GM20431 (cell line): ENCODE measurements around the gene HNRNPH2.

Experiments
- in situ Hi-C: fragments of 300-500 bp; cut with MseI, MboI; formaldehyde crosslinking; loops from one replicate; pipeline ENCODE4 v1.15.0; 2020; ENCODE audit warnings: low sequenced_read_pairs; ENCODE audit not compliant: unreplicated experiment

The HNRNPH2 gene, protein sequence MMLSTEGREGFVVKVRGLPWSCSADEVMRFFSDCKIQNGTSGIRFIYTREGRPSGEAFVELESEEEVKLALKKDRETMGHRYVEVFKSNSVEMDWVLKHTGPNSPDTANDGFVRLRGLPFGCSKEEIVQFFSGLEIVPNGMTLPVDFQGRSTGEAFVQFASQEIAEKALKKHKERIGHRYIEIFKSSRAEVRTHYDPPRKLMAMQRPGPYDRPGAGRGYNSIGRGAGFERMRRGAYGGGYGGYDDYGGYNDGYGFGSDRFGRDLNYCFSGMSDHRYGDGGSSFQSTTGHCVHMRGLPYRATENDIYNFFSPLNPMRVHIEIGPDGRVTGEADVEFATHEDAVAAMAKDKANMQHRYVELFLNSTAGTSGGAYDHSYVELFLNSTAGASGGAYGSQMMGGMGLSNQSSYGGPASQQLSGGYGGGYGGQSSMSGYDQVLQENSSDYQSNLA

DNA sequence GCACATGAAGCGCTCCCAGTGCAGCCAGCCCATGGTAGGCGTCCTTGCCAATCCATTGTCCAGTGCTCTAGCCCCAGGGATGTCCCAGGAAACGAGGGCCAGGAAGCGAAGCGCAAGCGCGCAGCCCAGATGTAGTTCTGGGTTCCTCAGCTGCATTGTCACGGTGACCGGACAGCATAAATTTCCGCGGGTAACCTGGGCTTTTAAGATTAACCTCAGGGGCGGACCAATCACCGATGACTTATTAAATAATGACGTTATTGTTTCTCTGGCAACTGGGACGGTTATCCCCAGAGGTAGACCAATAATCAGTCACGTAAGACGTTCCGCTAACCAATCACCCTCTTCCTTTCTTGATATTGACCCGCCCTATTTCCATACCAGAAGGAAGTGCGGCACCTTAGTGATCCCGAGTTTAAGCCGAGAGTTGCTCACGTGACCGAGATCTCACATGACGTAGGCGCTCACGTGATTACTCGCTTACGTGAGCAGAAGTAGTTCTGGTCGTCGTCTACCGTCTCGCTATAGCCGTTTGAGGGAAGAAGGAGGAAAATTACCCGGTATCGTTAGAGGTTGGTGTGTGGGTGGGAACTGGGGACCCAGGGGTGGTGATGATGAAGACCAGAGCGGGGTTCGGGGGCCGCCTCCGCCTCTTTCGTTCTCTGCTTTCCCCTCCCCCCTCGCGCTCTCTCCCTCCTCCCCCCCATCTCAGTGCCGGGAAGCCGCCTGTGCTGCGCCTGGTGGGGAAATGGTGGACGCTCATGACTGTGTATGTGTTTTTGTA is at the start of gene HNRNPH2, which contains the start of gene GLA:
Gene HNRNPH2, plus strand, starts transcription at position 475 of the 784 bp plus-strand sequence. CDS start 3,767 bp downstream, outside the sequence.
Gene GLA, minus strand, starts transcription at position 178 of the 784 bp plus-strand sequence. Its CDS starts 22 bp downstream, at position 156.
- in situ Hi-C loops = no loop called here

DNA sequence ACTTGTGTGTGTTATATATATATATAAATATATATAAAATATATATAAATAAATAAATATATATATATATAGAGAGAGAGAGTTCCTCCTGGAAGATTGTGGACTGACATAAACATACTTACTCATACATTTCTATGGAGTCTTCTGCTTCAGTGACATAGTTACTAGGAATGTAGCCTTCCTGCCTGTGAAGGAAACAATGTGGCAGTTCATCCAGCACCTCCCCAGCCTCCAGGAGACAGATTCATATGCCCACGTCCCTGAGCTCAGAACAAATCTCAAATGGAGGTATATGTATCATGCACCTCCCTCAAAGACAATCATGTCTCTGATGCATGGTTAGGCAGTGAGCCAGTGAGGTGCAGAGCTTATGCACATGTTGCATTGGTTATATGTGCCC is 48.1 kb upstream of the HNRNPH2 start:
- in situ Hi-C loops = no loop called here

DNA sequence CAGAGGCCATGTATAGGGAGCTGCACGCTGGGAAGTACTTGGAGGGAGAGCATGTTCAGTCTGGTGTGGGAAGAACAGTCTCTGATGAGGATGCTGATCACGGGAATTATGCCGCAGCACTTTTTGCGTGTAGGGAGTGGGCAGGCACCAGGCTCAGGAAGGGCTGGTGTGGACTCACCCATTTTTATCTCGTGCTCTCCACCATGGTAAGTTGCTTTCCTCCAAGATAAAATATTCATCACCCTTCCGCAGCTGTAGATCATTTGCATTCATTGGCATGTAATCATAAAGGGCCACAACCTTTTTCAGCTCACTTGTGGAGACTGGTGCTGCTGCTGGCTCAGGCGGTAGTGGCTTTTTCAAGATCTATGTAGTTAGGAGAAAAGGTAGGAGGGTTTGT is 47.6 kb upstream of the HNRNPH2 start:
- in situ Hi-C loops = no loop called here

DNA sequence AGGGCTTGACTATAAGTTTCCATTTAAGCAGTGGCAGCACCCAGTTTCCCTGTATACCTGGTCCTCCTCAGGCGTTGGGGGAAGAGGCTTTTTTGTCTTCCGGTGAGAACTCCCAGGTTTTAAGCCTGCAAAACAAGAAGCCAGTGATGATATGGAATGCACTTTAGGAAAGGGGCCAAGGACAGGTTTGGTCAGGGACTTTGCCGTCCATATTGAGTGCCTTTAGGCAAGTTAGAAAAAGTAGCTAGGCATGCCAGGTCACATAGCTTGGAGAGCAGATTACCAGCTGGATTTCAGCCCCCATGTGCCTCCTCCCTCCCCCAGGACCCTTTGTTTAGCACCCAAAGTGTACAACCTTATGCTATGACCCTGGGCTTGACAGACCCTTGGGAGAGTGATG is 45.9 kb upstream of the HNRNPH2 start:
- in situ Hi-C loops = no loop called here

DNA sequence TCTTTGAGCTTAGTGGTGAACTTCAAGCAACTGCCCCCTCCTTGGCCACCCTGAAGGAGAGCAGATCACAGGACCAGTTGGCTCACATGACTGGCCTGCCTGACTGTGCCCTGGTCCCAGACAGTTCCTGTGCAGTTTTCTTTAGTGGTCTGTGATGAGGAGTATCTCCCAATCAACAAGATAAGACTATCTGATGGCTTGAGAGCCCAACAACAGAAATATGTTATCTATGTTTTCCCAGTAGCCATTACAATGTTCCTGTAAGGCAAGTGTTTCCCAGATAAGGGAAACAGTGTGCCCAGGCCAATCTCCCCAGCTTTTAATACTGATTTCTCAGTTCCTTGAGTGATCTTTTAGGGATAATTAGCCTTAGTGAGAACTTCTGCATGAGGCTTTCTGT is 45.3 kb upstream of the HNRNPH2 start:
- in situ Hi-C loops = no loop called here

DNA sequence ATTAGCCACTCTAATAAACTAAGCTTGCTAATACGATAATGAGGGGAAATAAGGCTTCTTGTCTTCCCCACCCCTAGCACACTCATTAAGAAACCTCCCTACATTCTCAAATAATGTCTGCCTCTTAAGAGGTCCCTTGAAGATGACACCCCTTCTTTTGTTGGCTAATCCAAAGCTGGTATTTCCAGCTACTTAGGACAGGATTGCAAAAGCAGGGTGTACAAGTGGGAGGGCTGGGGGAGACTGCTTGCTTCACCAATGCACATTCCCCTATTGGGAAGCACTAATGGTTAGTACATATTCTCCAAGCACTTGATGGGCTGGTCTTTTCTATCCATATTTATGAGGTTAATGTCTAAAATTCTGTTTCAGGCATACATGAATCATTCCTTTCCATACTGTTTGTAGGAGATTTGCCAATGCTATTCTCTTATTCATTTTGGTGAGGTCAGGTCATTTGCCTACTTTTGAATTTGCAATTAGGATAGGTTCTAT is 42.7 kb upstream of the HNRNPH2 start:
- in situ Hi-C loops = no loop called here

DNA sequence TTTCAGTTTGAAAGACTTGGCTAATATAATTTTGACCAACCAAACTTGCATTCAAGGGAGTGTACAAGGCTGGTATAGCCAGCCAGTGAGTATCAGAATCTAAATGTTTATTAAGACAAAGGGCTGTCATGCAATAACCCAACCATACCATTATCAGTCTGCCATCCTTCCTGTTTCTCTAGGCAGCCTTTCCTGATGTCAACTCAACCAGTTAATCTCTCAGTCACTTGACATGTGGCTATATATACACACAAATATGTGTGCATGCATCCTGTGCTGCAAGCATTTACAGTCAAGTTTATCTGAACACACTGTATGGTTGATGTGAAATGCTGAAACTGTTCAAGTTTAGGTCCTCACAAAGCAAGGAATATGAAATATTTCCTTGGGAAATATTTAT is 39.2 kb upstream of the HNRNPH2 start:
- in situ Hi-C loops = no loop called here

DNA sequence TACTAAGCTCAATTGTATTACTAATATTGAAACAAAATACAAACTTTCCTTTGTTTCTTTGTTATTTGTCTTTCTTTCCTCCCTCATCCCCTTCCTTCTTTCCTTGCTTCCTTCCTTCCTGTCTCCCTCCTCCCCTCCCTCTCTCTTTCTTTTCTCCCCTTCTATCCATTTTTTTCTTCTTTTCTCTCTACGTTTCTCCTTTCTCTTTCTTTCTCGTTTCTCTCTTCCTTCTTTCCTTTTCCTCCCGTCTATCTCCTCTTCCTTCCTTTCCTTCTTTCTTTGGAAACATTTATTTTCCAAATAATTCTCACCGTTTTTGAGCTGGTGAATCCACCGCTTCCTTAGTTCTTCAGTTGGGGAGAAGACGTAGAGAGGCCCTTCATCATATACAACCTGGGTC is 38.3 kb upstream of the HNRNPH2 start:
- in situ Hi-C loops = no loop called here

DNA sequence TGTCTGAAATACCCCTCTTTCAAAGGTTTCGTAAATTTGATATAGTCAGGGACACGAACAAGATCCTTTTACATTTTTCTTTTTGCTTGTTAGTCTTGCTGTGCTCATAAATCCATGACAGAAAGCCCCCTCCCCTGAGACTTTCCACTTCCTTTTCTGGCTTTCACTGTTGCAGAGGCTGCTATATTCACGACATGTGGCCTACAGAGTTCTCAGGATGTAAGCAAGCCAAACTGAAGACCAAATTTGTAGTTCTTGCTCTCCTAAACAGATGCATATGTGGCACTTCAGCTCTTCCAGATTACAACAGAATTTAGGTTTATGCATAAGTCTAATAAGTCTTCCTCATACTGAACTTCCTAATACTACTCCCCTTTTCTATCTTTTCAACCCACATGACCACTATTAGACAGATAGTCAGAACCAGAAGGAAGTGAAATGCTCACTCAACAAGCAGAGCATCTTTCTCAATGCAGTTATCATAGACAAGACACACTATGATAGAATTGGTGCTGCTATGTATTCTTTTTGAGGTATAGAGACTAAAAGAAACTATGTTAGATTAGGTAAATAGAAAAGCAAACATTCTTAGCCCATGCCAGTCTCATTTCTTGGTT is 37.0 kb upstream of the HNRNPH2 start:
- in situ Hi-C loops = no loop called here

DNA sequence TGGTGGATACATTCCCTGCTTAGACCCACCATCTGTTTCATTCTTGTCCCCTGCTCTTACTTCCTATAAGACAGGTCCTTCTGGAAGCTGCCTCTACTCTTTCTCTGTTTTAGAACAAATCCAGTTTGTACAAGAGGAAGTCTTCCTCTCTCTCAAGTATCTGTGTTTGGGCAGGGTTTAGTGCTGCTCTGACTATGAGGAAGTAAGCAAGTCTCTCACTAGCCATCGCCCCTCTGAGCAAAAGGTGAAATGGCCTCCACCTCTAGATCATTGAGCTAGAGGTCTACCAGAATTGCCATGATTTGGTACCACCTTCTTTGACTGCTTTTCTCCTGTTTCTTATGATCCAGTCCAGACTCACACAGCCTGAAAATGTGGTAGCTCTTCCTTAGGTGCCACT is 30.5 kb upstream of the HNRNPH2 start:
- in situ Hi-C loops = no loop called here

DNA sequence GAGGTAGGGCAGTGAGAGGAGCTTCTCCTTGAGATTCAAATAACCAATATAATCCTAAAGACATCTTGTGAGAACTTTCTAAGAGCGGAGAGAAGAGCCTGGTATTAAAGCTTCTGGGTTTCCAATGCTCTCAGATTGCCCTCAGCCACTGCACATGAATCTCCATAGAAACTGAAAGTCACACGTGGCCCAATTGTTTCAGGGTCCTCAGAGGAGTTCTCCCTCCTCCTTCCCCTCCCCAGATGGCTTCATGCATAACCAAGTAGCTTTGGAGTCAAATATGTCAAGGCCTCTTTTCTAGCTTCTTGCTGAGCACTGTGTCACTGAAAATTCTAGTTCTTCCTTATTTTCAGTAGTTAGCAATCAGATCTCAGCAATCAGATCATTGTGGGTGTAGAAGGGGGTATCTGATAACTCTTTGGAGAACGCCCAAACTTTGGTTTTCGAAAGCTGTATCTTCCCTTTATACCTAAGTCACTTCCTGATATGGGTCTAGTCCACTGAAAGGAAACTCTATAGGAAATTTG is 24.3 kb upstream of the HNRNPH2 start:
- in situ Hi-C loops = no loop called here

DNA sequence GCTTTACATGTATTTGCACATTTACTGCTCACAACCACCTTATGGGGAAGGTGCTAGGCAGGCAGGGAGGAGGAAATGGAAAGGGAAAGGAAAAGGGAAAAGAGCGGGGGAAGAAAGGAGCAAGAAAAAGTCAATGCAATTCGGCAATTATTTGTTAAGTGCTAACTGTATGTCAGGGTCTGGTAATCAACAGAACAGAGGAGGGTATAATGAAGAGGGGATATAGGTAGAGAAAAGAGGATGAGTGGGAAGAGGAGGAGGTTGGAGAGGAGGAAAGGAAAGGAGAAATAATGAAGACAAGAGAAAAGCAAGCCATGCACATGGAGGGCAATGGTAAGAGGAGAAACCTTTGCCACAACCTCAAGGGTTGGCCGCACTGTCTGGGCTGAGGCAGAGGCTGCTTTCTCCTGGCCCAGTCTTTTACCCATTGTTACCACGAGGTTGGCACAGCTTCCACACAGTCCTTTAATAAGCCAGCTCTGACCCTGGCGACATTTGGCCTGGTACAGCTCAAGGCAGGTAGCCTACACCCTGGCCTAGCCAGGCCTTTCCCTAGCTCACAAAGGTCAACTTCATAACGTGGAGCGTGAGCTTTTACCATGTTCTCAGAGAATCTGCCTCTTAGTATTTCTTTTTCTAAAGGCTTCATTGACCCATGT is 22.9 kb upstream of the HNRNPH2 start:
- in situ Hi-C loops = no loop called here

DNA sequence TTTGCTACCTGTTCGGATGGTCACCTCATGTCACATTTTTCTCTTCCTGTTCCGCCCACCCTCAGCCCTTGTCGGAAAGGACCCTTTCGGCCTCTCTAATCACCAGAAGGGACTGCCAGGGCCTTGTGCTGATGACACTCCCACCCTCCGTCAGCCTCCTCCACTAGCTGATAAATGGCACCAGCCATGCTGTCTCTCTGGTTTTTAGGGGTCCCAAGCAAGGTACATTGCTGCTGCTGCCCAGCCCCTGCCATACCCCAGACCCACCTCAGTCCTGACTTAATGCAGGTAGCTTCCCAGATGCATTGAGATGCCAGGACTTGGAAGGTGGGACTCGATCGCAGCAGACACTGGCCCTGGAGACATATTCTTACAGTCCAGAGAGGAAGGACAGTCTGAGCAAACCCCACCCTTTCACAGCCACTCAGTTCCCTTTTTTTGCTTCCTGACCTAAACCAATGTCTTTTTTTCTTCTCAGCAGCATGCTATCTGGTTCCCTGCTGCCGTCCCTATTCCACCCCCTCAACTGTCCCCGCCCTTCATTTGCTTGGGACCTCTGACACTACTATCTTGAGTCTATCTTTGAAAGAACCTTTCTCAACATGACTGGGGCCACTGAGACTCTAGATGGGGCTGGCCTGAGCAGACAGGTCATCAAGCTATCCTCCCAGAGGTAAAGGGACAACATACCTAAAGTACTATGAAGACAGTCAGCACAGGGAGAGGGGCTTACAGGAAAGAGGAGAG is 22.1 kb upstream of the HNRNPH2 start, which contains the start of gene BTK:
Gene BTK, minus strand, starts transcription at position 397 of the 747 bp plus-strand sequence. CDS start 10,907 bp downstream, outside the sequence.
- in situ Hi-C loops = no loop called here

DNA sequence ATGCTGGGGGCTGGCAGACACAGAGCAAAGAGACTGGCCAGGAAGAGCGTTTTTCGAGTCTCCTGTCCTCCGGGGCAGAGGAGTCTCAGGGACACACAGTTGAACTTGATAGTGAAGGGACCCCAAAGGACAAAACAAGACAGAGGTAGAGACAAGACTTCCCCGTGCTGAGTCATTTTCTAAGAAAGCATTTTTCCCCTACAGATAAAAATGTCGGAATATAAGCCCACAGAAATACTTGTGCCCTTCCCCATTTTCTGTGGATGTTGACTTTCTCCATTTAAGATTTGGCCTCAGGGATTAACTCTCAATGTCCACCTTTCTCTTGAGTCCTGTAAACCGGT is 21.5 kb upstream of the HNRNPH2 start:
- in situ Hi-C loops = no loop called here

DNA sequence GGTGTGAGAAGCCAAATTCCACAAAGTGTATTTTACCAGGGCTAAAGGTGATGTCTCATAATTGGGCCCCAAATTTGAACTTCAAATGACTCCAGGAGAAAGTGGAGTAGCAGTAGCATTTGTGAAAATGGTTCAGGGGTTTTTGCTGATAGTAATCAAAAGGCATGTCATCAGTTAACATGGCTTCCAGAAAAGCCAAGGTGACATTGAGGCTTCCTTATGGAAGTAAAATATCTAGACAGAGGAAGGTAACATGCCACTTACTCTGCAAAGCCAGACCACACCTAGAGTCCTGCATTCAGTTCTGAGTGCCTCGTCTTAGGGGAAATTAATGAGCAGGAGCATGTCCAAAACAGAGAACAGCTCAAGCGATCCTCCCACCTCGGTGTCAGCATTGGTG is 19.4 kb upstream of the HNRNPH2 start:
- in situ Hi-C loops = no loop called here

DNA sequence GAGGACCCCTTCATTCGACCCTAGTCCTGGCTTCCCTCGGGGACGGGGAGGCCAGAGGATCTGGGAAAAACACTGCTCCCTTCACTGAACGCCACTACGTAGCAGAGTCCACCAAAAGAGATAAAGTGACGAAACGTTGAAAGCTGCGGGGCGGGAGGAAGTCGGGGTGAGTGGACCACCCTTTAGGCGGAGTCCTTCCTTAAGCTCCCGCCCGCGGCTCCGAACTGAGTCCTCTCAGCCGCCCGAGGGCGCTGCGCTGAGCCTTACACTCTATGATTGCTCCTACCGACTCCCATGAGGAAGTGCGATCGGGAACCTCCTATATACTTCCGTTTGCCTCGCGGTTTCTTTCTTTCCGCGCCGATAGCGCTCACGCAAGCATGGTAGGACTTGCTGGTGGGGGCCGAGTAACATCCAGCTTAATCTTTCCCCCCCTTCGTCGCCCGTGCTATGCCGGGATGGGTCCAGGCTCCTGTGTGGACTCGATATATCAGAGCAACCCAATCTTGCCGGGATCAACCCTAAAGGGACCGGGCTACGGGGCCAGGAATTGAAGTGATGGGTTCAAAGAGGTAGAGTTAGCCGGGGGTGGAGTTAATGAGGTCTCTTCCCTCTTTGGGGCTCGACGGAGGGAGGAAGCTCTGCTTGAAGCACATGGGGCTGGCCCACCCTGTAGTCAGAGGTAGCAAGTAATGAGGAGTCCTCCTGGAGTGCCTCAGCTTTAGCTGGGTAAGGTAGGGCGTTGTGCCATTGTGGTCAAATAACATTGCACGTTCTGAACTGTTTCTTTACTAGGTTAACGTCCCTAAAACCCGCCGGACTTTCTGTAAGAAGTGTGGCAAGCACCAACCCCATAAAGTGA is 17.1 kb upstream of the HNRNPH2 start, which contains the start of gene RPL36A:
Gene RPL36A, plus strand, starts transcription at position 348 of the 862 bp plus-strand sequence. Its CDS starts 33 bp downstream, at position 381.
- in situ Hi-C loops = no loop called here

DNA sequence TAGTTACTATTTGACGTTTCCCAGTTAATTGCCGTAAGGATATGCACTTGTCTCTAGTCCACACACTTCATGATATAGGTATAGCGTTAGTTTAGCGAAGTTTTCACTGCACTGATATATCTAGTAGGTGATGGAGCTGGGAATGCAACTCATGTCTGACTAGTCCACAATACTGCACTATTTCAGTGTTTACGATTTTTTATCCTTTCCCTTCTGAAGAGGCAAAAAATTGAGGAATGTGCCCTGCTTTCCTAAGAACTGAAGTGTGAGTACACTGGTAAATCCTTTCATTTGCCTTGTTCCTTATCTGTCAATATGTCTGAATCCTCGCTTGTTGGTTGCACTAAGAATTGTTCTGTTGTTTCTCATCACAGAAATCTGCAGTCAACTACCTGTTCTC is 16.2 kb upstream of the HNRNPH2 start:
- in situ Hi-C loops = no loop called here
